ENCODE measurements around the gene SAMD4A.

SAMD4A gene

GRCh38 chr14:54660604-54661111, 93.7 kb downstream of the SAMD4A start:
- no peak for DNase-seq (ENCODE audit: low spot score)

- DNase-seq (ENCODE audit: low spot score) = no peak
Observed at GRCh38 chr14:54662491-54663133, 95.7 kb downstream of the SAMD4A start.

GRCh38 chr14:54664961-54665360, 98.0 kb downstream of the SAMD4A start:
- no peak for DNase-seq (ENCODE audit: low spot score)

- DNase-seq (ENCODE audit: low spot score) = no peak
Observed at GRCh38 chr14:54665946-54666345, 99.0 kb downstream of the SAMD4A start.

GRCh38 chr14:54667026-54667744, 100.3 kb downstream of the SAMD4A start:
- no peak for DNase-seq (ENCODE audit: low spot score)

GRCh38 chr14:54667764-54668163, 100.8 kb downstream of the SAMD4A start:
- no peak for DNase-seq (ENCODE audit: low spot score)

- peak; percentile 20 for DNase-seq (ENCODE audit: low spot score)
Observed at GRCh38 chr14:54669721-54670561, 103.0 kb downstream of the SAMD4A start.

GRCh38 chr14:54671537-54671936, 104.6 kb downstream of the SAMD4A start:
- DNase-seq (ENCODE audit: low spot score) = no peak

GRCh38 chr14:54672181-54672580, 105.3 kb downstream of the SAMD4A start:
- DNase-seq (ENCODE audit: low spot score) = no peak

GRCh38 chr14:54672688-54673087, 105.8 kb downstream of the SAMD4A start:
- DNase-seq (ENCODE audit: low spot score) = no peak

GRCh38 chr14:54673193-54674045, 106.5 kb downstream of the SAMD4A start:
- no peak for DNase-seq (ENCODE audit: low spot score)

- DNase-seq (ENCODE audit: low spot score) = no peak
Observed at GRCh38 chr14:54674046-54674741, 107.3 kb downstream of the SAMD4A start.

- no peak for DNase-seq (ENCODE audit: low spot score)
Observed at GRCh38 chr14:54675236-54676128, 108.6 kb downstream of the SAMD4A start.

- no peak for DNase-seq (ENCODE audit: low spot score)
Observed at GRCh38 chr14:54676812-54677708, 110.1 kb downstream of the SAMD4A start.

- DNase-seq (ENCODE audit: low spot score) = no peak
Observed at GRCh38 chr14:54680651-54681050, 113.7 kb downstream of the SAMD4A start.

GRCh38 chr14:54681811-54682261, 114.9 kb downstream of the SAMD4A start:
- DNase-seq (ENCODE audit: low spot score) = no peak

GRCh38 chr14:54682578-54682977, 115.7 kb downstream of the SAMD4A start:
- DNase-seq (ENCODE audit: low spot score) = no peak

GRCh38 chr14:54683882-54684794, 117.2 kb downstream of the SAMD4A start:
- no peak for DNase-seq (ENCODE audit: low spot score)
